Colonic mucosa (tissue), 4 donors: Measurements from ENCODE around the gene CFAP73. TPM values are rescaled to one million over a fixed set of nuclear protein-coding genes. Genes with fewer than 3 reads are reported as not detected.

Source experiments
- DNase-seq: peaks from one replicate; pipeline ENCODE4 v3.0.0-alpha.2; 2020
- H3K27ac ChIP-seq: fragments of 200-600 bp; one replicate; pipeline ENCODE4 v1.8.0; 2021
- H3K27me3 ChIP-seq: fragments of 200-600 bp; one replicate; pipeline ENCODE4 v1.8.0; 2021
- H3K36me3 ChIP-seq: fragments of 200-600 bp; one replicate; pipeline ENCODE4 v1.8.0; 2021
- H3K4me1 ChIP-seq: fragments of 200-600 bp; one replicate; pipeline ENCODE4 v1.8.0; 2021; ENCODE audit warnings: mild to moderate bottlenecking
- H3K4me3 ChIP-seq: fragments of 200-600 bp; one replicate; pipeline ENCODE4 v1.8.0; 2021
- H3K9ac ChIP-seq, 2 donors: one replicate each; pipeline ENCODE4 v1.7.0; 2013; ENCODE audit warnings: control low read depth in 2 of 2, low read depth in 2 of 2, low read length in 2 of 2
- H3K9me3 ChIP-seq: fragments of 200-600 bp; one replicate; pipeline ENCODE4 v1.8.0; 2021
- CTCF ChIP-seq: fragments of 200-600 bp; IDR thresholded peaks from one replicate; pipeline ENCODE4 v1.8.0; 2022; ENCODE audit warnings: antibody characterized with exemption, mild to moderate bottlenecking
- intact Hi-C: fragments of 100-400 bp; cut with DNase I; formaldehyde crosslinking; loops from one replicate; pipeline ENCODE4 v1.14.1; 2022
- total RNA-seq, 2 donors: library from RNA; stranded (reverse); fragmentation: NEBNext Ultra II Directional in 1 of 2; extraction: Animal tissue kit (Norgen Biotek cat#: 25700) in 1 of 2; gene quantifications; one replicate each; pipeline ENCODE4 v1.2.1, GENCODE V29; 2021
- donor health status: healthy.
- donor health status: DM: no; HTN: no; CAD: no.
- donor health status: DM: no; HTN: no; CAD: no.

CFAP73 gene
- total RNA-seq, 2 donors from 2014 or later, result 0.20 TPM; not detected in 1

- intact Hi-C loops, result no loop called here
- Histone ChIP-seq H3K9ac (no peak overlapping the region), H3K9me3 (no peaks in the 10 kb centered on the region), H3K4me1 (peaks cover 2% of the 10 kb centered on the region), H3K27ac (no peak overlapping the region), H3K27me3 (no peaks in the 10 kb centered on the region), H3K36me3 (peaks cover 22% of the 10 kb centered on the region), H3K4me3 (no peak overlapping the region)
- no peak for TF ChIP-seq CTCF
- no peak for DNase-seq
Measured at GRCh38 chr12:113179023-113179422, 29.5 kb downstream of the CFAP73 start.

GRCh38 chr12:113180333-113180732 lies 30.8 kb downstream of the CFAP73 start:
- DNase-seq, result no peak
- Histone ChIP-seq H3K27me3 (no peaks in the 10 kb centered on the region), H3K36me3 (peaks cover 22% of the 10 kb centered on the region), H3K4me1 (peaks cover 5% of the 10 kb centered on the region), H3K4me3 (no peak overlapping the region), H3K27ac (no peak overlapping the region), H3K9me3 (no peaks in the 10 kb centered on the region), H3K9ac (no peak overlapping the region)
- no peak for TF ChIP-seq CTCF
- intact Hi-C loops, result no loop called here

DNA sequence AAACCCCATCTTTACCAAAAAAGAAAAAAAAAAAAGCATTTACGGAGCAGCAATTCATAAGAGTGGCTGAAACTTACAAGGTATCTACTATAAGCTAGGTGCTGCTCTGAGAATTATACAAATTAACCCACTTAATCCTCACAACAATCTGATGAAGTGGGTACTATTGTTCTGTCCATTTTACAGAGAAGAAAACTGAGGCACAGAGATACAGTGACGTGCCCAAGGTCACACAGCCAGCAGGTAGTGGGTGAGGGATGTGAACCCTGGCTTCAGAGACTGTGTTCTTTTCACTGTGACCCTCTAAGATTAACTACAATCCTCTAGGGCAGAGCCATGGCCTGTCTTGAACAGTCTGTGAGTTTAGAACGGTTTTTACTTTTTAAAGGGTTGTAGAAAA lies 32.5 kb downstream of the CFAP73 start:
- no peak overlapping the region for H3K4me3 ChIP-seq
- H3K27ac ChIP-seq, result no peak overlapping the region
- peaks cover 14% of the 10 kb centered on the region for H3K4me1 ChIP-seq
- DNase-seq, result no peak
- H3K27me3 ChIP-seq, result no peaks in the 10 kb centered on the region
- no peak overlapping the region for H3K9ac ChIP-seq
- H3K36me3 ChIP-seq, result peaks cover 22% of the 10 kb centered on the region
- no peak for TF ChIP-seq CTCF
- no peaks in the 10 kb centered on the region for H3K9me3 ChIP-seq
- intact Hi-C loops, result no loop called here

DNA sequence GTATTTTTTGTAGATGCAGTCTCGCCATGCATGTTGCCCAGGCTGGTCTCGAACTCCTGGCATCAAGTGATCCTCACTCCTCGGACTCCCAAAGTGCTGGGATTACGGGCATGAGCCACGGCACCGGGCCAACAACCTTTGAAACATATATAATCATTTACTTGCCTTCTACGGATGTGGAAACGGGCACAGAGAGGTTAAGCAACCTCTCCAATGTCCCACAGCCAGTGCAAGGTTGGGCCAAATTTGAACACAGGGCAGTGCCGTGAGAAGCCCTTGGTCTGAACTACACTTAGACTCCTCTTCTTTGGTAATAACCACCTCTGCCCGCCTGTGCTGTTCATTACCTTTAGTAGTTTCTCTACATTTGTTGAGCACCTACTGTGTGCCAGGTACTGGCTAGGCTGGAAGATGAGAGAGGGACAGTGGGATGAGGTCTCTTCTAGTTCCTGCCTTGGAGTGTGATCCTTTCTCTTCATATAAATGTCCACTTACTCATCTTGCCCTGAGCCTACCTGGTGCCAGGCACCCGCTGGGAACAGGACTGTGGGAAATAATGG lies 33.6 kb downstream of the CFAP73 start:
- Histone ChIP-seq H3K36me3 (peaks cover 19% of the 10 kb centered on the region), H3K9me3 (no peaks in the 10 kb centered on the region), H3K4me3 (no peak overlapping the region), H3K27ac (no peak overlapping the region), H3K27me3 (no peaks in the 10 kb centered on the region), H3K4me1 (peaks cover 14% of the 10 kb centered on the region), H3K9ac (no peak overlapping the region)
- intact Hi-C loops, result no loop called here
- DNase-seq, result no peak
- no peak for TF ChIP-seq CTCF

DNA sequence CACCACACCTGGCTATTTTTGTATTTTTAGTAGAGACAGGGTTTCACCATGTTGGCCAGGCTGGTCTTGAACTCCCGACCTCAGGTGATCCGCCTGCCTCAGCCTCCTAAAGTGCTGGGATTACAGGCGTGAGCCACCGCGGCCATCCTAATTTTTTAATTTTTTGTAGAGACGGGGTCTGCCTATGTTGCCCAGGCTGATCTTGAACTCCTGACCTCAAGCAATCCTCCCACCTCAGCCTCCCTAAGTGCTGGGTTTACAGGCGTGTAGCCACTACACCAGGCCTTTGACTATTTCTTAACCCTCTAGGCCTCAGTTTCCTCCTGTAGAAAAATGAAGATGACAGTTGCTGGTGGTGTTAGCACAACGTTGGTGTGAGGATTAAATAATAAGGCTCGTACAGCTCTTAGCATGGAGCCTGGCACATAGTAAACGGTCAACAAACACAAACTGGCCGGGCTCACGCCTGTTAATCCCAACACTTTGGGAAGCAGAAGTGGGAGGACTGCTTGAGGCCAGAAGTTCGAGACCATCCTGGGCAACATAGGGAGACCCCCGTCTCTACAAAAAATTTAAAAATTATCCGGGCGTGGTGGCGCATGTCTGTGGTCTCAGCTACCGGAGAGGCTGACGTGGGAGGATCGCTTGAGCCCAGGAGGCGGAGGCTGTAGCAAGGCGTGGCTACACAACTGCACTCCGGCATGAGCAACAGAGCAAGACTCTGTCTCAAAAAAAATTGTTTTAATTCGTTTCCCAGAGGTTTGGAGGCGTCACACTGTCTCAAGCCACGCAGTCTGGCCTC lies 34.8 kb downstream of the CFAP73 start:
- intact Hi-C loops, result no loop called here
- Histone ChIP-seq H3K4me3 (peak overlapping the region; percentile 98), H3K4me1 (peaks cover 14% of the 10 kb centered on the region), H3K9me3 (no peaks in the 10 kb centered on the region), H3K9ac (peak overlapping the region; percentile 91 to 99), H3K27me3 (no peaks in the 10 kb centered on the region), H3K27ac (peak overlapping the region; percentile 92), H3K36me3 (peaks cover 7% of the 10 kb centered on the region)
- DNase-seq, result no peak
- TF ChIP-seq CTCF, result no peak
